IMR-90 (cell line): ENCODE measurements around the gene SEPHS2. TPM values are rescaled to one million over a fixed set of nuclear protein-coding genes. Genes with fewer than 3 reads are reported as not detected.

ENCODE experiments used
- ATAC-seq: fragments of 200-7000 bp; cut with Tn5 transposase; 2 replicates; pipeline ENCODE4 v1.9.1; 2020; ENCODE audit warnings: low read depth, mild to moderate bottlenecking, moderate library complexity
- BruUV-seq: library from RNA; stranded (reverse); fragments of 400-500 nt; replicated peaks from 2 replicates; lab custom pipeline; 2021; lab: Mats Ljungman, UMichigan
- CTCF ChIA-PET: fragments of 300-600 bp; formaldehyde crosslinking; extraction: SDS; loops from one replicate; lab custom pipeline; 2021; ENCODE audit warnings: antibody characterized with exemption; lab: Yijun Ruan, JAX
- POLR2A ChIA-PET: fragments of 300-600 bp; sonication (Branson Sonifier 250); formaldehyde crosslinking; loops from one replicate; lab custom pipeline; 2022; ENCODE audit warnings: antibody characterized with exemption; ENCODE audit not compliant: unreplicated experiment; lab: Charles Lee
- DNase-seq: peaks from one replicate; pipeline ENCODE4 v3.0.0; 2013
- H2AFZ ChIP-seq: replicated peaks from 2 replicates; pipeline ENCODE3; 2013; ENCODE audit warnings: low read length, mild to moderate bottlenecking; ENCODE audit not compliant: poor library complexity
- H2AK5ac ChIP-seq: 2 replicates; pipeline ENCODE4 v1.6.1; 2013; ENCODE audit warnings: low read depth, low read length, inconsistent platforms
- H2AK9ac ChIP-seq: replicated peaks from 2 replicates; pipeline ENCODE3; 2013; ENCODE audit warnings: mild to moderate bottlenecking, low read depth, low read length, moderate library complexity; ENCODE audit not compliant: poor library complexity
- H2BK120ac ChIP-seq: 2 replicates; pipeline ENCODE4 v1.6.1; 2013; ENCODE audit warnings: low read depth, low read length, inconsistent platforms
- H2BK15ac ChIP-seq: 3 replicates; pipeline ENCODE4 v1.6.1; 2013; ENCODE audit warnings: low read depth, low read length, inconsistent platforms
- H2BK20ac ChIP-seq: 2 replicates; pipeline ENCODE4 v1.6.1; 2013; ENCODE audit warnings: low read depth, mild to moderate bottlenecking, inconsistent platforms, low read length, moderate library complexity
- H2BK5ac ChIP-seq: 2 replicates; pipeline ENCODE4 v1.6.1; 2013; ENCODE audit warnings: mild to moderate bottlenecking, low read depth, low read length, inconsistent platforms; ENCODE audit not compliant: poor library complexity, severe bottlenecking
- H3K14ac ChIP-seq: replicated peaks from 2 replicates; pipeline ENCODE4 v1.6.1; 2013; ENCODE audit warnings: low read depth, low read length, inconsistent platforms
- H3K18ac ChIP-seq: 2 replicates; pipeline ENCODE4 v1.6.1; 2013; ENCODE audit warnings: low read depth, low read length, control low read depth
- H3K23ac ChIP-seq: 2 replicates; pipeline ENCODE4 v1.6.1; 2013; ENCODE audit warnings: low read depth, low read length, inconsistent platforms
- H3K27ac ChIP-seq: 2 replicates; pipeline ENCODE4 v1.5.1; 2013; ENCODE audit warnings: mild to moderate bottlenecking, control low read depth, low read length; ENCODE audit not compliant: insufficient read depth
- H3K27me3 ChIP-seq: 2 replicates; pipeline ENCODE4 v1.6.1; 2013; ENCODE audit warnings: low read length; ENCODE audit not compliant: control insufficient read depth, insufficient read depth
- H3K36me3 ChIP-seq: 2 replicates; pipeline ENCODE4 v1.6.1; 2013; ENCODE audit warnings: low read length, mixed read lengths; ENCODE audit not compliant: control insufficient read depth, insufficient read depth
- H3K4ac ChIP-seq: 2 replicates; pipeline ENCODE4 v1.6.1; 2013; ENCODE audit warnings: low read depth, low read length, inconsistent platforms
- H3K4me1 ChIP-seq: 2 replicates; pipeline ENCODE4 v1.6.1; 2013; ENCODE audit warnings: low read length, mixed read lengths; ENCODE audit not compliant: control insufficient read depth, insufficient read depth
- H3K4me2 ChIP-seq: 2 replicates; pipeline ENCODE4 v1.6.1; 2013; ENCODE audit warnings: low read depth, mild to moderate bottlenecking, control low read depth, low read length, moderate library complexity
- H3K4me3 ChIP-seq: 2 replicates; pipeline ENCODE4 v1.5.1; 2013; ENCODE audit warnings: low read depth, mild to moderate bottlenecking, control low read depth, low read length, moderate library complexity; ENCODE audit not compliant: insufficient read depth
- H3K56ac ChIP-seq: 2 replicates; pipeline ENCODE4 v1.6.1; 2013; ENCODE audit warnings: low read length, inconsistent platforms; ENCODE audit not compliant: insufficient read depth; ENCODE audit errors: extremely low read depth
- H3K79me1 ChIP-seq, 2 experiments: 2 replicates each; pipeline ENCODE4 v1.6.1; 2013; ENCODE audit warnings: low read length in 2 of 2, inconsistent platforms in 1 of 2, low read depth in 1 of 2
- H3K9ac ChIP-seq: 2 replicates; pipeline ENCODE4 v1.6.1; 2013; ENCODE audit warnings: low read depth, low read length, control low read depth
- H3K9me1 ChIP-seq: 2 replicates; pipeline ENCODE4 v1.6.1; 2013; ENCODE audit warnings: low read length, inconsistent platforms; ENCODE audit not compliant: insufficient read depth
- H3K9me3 ChIP-seq: 2 replicates; pipeline ENCODE4 v1.6.1; 2013; ENCODE audit warnings: low read length; ENCODE audit not compliant: control insufficient read depth, insufficient read depth
- H4K20me1 ChIP-seq: 2 replicates; pipeline ENCODE4 v1.6.1; 2013; ENCODE audit warnings: low read length, inconsistent platforms; ENCODE audit not compliant: insufficient read depth
- H4K5ac ChIP-seq: 2 replicates; pipeline ENCODE4 v1.6.1; 2013; ENCODE audit warnings: mild to moderate bottlenecking, low read depth, low read length, control low read depth
- H4K8ac ChIP-seq, 2 experiments: 2 replicates each; pipeline ENCODE4 v1.6.1; 2013; ENCODE audit warnings: low read depth in 2 of 2, low read length in 2 of 2, control low read depth in 1 of 2, inconsistent platforms in 1 of 2
- H4K91ac ChIP-seq: 2 replicates; pipeline ENCODE4 v1.6.1; 2013; ENCODE audit warnings: low read depth, low read length, inconsistent platforms; ENCODE audit not compliant: insufficient read depth
- BHLHE40 ChIP-seq: fragments of 150-350 bp; IDR thresholded peaks from 2 replicates; pipeline ENCODE4 v1.6.1; 2016; ENCODE audit warnings: mild to moderate bottlenecking, low read depth, low read length
- CEBPB ChIP-seq: IDR thresholded peaks from 2 replicates; pipeline ENCODE4 v1.6.1; 2012; ENCODE audit warnings: low read depth, low read length, improper control_type of control experiment
- CHD1 ChIP-seq: IDR thresholded peaks from 2 replicates; pipeline ENCODE4 v1.6.1; 2012; ENCODE audit warnings: low read depth, low read length, improper control_type of control experiment
- ELK1 ChIP-seq: fragments of 150-350 bp; IDR thresholded peaks from 2 replicates; pipeline ENCODE4 v1.6.1; 2016; ENCODE audit warnings: low read depth, mild to moderate bottlenecking, low read length, moderate library complexity, borderline replicate concordance
- FOS ChIP-seq: fragments of 150-350 bp; IDR thresholded peaks from 2 replicates; pipeline ENCODE4 v1.6.1; 2016; ENCODE audit warnings: low read depth, low read length
- MAFK ChIP-seq: IDR thresholded peaks from 2 replicates; pipeline ENCODE4 v1.6.1; 2012; ENCODE audit warnings: low read depth, low read length, improper control_type of control experiment
- MAZ ChIP-seq: IDR thresholded peaks from 2 replicates; pipeline ENCODE4 v1.6.1; 2012; ENCODE audit warnings: low read depth, mild to moderate bottlenecking, low read length, improper control_type of control experiment, moderate library complexity, borderline replicate concordance
- MXI1 ChIP-seq: IDR thresholded peaks from 2 replicates; pipeline ENCODE4 v1.6.1; 2012; ENCODE audit warnings: low read depth, mild to moderate bottlenecking, low read length, moderate library complexity, borderline replicate concordance
- NFE2L2 ChIP-seq: fragments of 150-350 bp; IDR thresholded peaks from 2 replicates; pipeline ENCODE4 v1.6.1; 2016; ENCODE audit warnings: low read depth, mild to moderate bottlenecking, low read length
- POLR2A ChIP-seq: IDR thresholded peaks from 2 replicates; pipeline ENCODE4 v1.6.1; 2012; ENCODE audit warnings: mild to moderate bottlenecking, low read depth, low read length
- RAD21 ChIP-seq: IDR thresholded peaks from 2 replicates; pipeline ENCODE4 v1.6.1; 2012; ENCODE audit warnings: low read length, improper control_type of control experiment
- RCOR1 ChIP-seq: IDR thresholded peaks from 2 replicates; pipeline ENCODE4 v1.6.1; 2012; ENCODE audit warnings: mild to moderate bottlenecking, low read length, improper control_type of control experiment; ENCODE audit not compliant: insufficient replicate concordance
- RFX5 ChIP-seq: IDR thresholded peaks from 2 replicates; pipeline ENCODE4 v1.8.0; 2012; ENCODE audit warnings: low read depth, mild to moderate bottlenecking, low read length, moderate library complexity
- SMC3 ChIP-seq: fragments of 150-350 bp; IDR thresholded peaks from 2 replicates; pipeline ENCODE4 v1.6.1; 2016; ENCODE audit warnings: low read depth, mild to moderate bottlenecking, antibody characterized with exemption, low read length, moderate library complexity
- USF2 ChIP-seq: fragments of 150-350 bp; IDR thresholded peaks from 2 replicates; pipeline ENCODE4 v1.6.1; 2017; ENCODE audit warnings: mild to moderate bottlenecking, antibody characterized with exemption, low read length, low read depth
- WGBS, 2 experiments: methylation state at CpG; one replicate each; pipeline versions ENCODE4 v1.1.5 to v1.1.7; 2013; ENCODE audit warnings: missing lambda C conversion rate in 2 of 2; ENCODE audit not compliant: insufficient read length in 1 of 2; ENCODE audit errors: extremely low coverage in 2 of 2; 5-methylcytosine and 5-hydroxymethylcytosine counted together
- dilution Hi-C: fragments of 300-500 bp; cut with HindIII; formaldehyde crosslinking; loops from one replicate; pipeline ENCODE4 v1.14.3; 2018; ENCODE audit warnings: low sequenced_read_pairs; ENCODE audit not compliant: unreplicated experiment
- in situ Hi-C: fragments of 300-500 bp; cut with MboI; formaldehyde crosslinking; loops from 3 replicates; pipeline ENCODE4 v1.14.3; 2019; ENCODE audit warnings: low sequenced_read_pairs, inconsistent platforms, mixed read lengths
- intact Hi-C: fragments of 100-400 bp; cut with micrococcal nuclease; formaldehyde crosslinking; loops from 2 replicates; pipeline ENCODE4 v1.10.0; 2022
- polyA plus RNA-seq, 3 experiments: library from polyadenylated mRNA; depleted of rRNA; stranded (reverse); fragments of >200 nt; gene quantifications; 2 replicates each; pipeline ENCODE4 v1.2.3, GENCODE V29; 2012; ENCODE audit warnings: low replicate concordance in 1 of 3
- total RNA-seq: library from RNA; depleted of rRNA; stranded (reverse); fragments of >200 nt; gene quantifications from 2 replicates; pipeline ENCODE4 v1.2.3, GENCODE V29; 2012
- TF ChIP-seq, protein P1 (sequence below): conservative IDR thresholded peaks from 2 replicates; pipeline ENCODE4 v1.5.1; 2012; ENCODE audit warnings: mild to moderate bottlenecking, low read depth, low read length, improper control_type of control experiment

The SEPHS2 gene
- total and polyA plus RNA-seq, 2 of the 4 experiments (the other 2 are of a cell fraction) = 10.4 to 31.4 TPM

- H3K79me1 ChIP-seq = no peaks in the 10 kb centered on the region
- POLR2A ChIA-PET = no interaction called here
- H3K14ac ChIP-seq = no peak overlapping the region
- in situ Hi-C loops = no loop called here
- H2BK120ac ChIP-seq = no peak overlapping the region
- H4K20me1 ChIP-seq = no peaks in the 10 kb centered on the region
- peaks cover 11% of the 10 kb centered on the region for H3K27me3 ChIP-seq
- BruUV-seq = no TSS peak
- TF ChIP-seq BHLHE40 = no peak
- no peak for TF ChIP-seq RCOR1
- TF ChIP-seq NFE2L2 = no peak
- no peak for TF ChIP-seq RFX5
- no peak for TF ChIP-seq SMC3
- TF ChIP-seq, protein P1, sequence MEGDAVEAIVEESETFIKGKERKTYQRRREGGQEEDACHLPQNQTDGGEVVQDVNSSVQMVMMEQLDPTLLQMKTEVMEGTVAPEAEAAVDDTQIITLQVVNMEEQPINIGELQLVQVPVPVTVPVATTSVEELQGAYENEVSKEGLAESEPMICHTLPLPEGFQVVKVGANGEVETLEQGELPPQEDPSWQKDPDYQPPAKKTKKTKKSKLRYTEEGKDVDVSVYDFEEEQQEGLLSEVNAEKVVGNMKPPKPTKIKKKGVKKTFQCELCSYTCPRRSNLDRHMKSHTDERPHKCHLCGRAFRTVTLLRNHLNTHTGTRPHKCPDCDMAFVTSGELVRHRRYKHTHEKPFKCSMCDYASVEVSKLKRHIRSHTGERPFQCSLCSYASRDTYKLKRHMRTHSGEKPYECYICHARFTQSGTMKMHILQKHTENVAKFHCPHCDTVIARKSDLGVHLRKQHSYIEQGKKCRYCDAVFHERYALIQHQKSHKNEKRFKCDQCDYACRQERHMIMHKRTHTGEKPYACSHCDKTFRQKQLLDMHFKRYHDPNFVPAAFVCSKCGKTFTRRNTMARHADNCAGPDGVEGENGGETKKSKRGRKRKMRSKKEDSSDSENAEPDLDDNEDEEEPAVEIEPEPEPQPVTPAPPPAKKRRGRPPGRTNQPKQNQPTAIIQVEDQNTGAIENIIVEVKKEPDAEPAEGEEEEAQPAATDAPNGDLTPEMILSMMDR = no peak
- TF ChIP-seq RAD21 = no peak
- TF ChIP-seq MAFK = no peak
- TF ChIP-seq MXI1 = no peak
- TF ChIP-seq FOS = no peak
- TF ChIP-seq CEBPB = no peak
- no peak for TF ChIP-seq POLR2A
- TF ChIP-seq CHD1 = no peak
- no peak for TF ChIP-seq USF2
- TF ChIP-seq MAZ = no peak
- no peak for TF ChIP-seq ELK1
- no peak overlapping the region for H4K91ac ChIP-seq
- H3K9ac ChIP-seq = no peak overlapping the region
- H3K36me3 ChIP-seq = no peaks in the 10 kb centered on the region
- no peak overlapping the region for H3K27ac ChIP-seq
- dilution Hi-C loops = no loop called here
- ATAC-seq (no peak), DNase-seq (no peak)
- H3K56ac ChIP-seq = no peak overlapping the region
- H2BK20ac ChIP-seq = no peak overlapping the region
- peaks cover 3% of the 10 kb centered on the region; the same call in 1 of the 2 replicates for H3K9me1 ChIP-seq
- H4K5ac ChIP-seq = no peak overlapping the region
- H2BK5ac ChIP-seq = no peak overlapping the region
- no peak overlapping the region for H3K4me2 ChIP-seq
- H3K9me3 ChIP-seq = no peaks in the 10 kb centered on the region
- peaks cover 5% of the 10 kb centered on the region; the same call in 1 of the 2 replicates for H3K4me1 ChIP-seq
- no peak overlapping the region for H3K4ac ChIP-seq
- H3K23ac ChIP-seq = no peak overlapping the region
- intact Hi-C loops = no loop called here
- H4K8ac ChIP-seq = no peak overlapping the region
- no peak overlapping the region for H2AK9ac ChIP-seq
- no peak overlapping the region for H2AFZ ChIP-seq
- H3K18ac ChIP-seq = no peak overlapping the region
- no peak overlapping the region for H2BK15ac ChIP-seq
- no peak overlapping the region for H2AK5ac ChIP-seq
- CTCF ChIA-PET = no interaction called here
- 100% methylated on average over 1 of the region's 6 CpGs; no CpG with 5 or more reads in 1 of the 2 experiments for WGBS, 2 experiments
- H3K4me3 ChIP-seq = no peak overlapping the region
Observed at GRCh38 chr16:30490210-30490609, 44.5 kb upstream of the SEPHS2 start.
